Epithelial cell of esophagus (primary cell): ENCODE measurements around the gene PIP5K1C.

Source experiments
- DNase-seq: peaks from one replicate; pipeline ENCODE4 v3.0.0; 2010; ENCODE audit warnings: low read depth
- H3K4me3 ChIP-seq: 2 replicates; pipeline ENCODE4 v1.5.1; 2011; ENCODE audit warnings: mild to moderate bottlenecking, low read length, control low read depth
- CTCF ChIP-seq: IDR thresholded peaks from 2 replicates; pipeline ENCODE4 v1.5.1; 2011; ENCODE audit warnings: low read depth, mild to moderate bottlenecking, low read length, control low read depth, inconsistent platforms; ENCODE audit not compliant: insufficient read depth; ENCODE audit errors: missing control alignments

PIP5K1C gene

GRCh38 chr19:3738477-3739220 is 38.4 kb upstream of the PIP5K1C start:
- no peak for TF ChIP-seq CTCF
- H3K4me3 ChIP-seq, result no peak overlapping the region
- DNase-seq, result no peak

GRCh38 chr19:3737487-3738205 is 37.4 kb upstream of the PIP5K1C start:
- no peak for DNase-seq
- no peak for TF ChIP-seq CTCF
- H3K4me3 ChIP-seq, result no peak overlapping the region

- no peak for TF ChIP-seq CTCF
- no peak overlapping the region for H3K4me3 ChIP-seq
- DNase-seq, result no peak
These were observed 35.9 kb upstream of the PIP5K1C start for GRCh38 chr19:3736106-3736724.

- no peak overlapping the region for H3K4me3 ChIP-seq
- DNase-seq, result no peak
- TF ChIP-seq CTCF, result no peak
These were observed 34.0 kb upstream of the PIP5K1C start for GRCh38 chr19:3734310-3734600.

- TF ChIP-seq CTCF, result no peak
- H3K4me3 ChIP-seq, result no peak overlapping the region
- DNase-seq, result no peak
These were observed 33.5 kb upstream of the PIP5K1C start for GRCh38 chr19:3733549-3734309.

- H3K4me3 ChIP-seq, result no peak overlapping the region
- TF ChIP-seq CTCF, result no peak
- no peak for DNase-seq
These were observed 31.8 kb upstream of the PIP5K1C start for GRCh38 chr19:3732108-3732507.
